Breast epithelium (tissue), 3 donors: Measurements from ENCODE around the gene ZNF140.

Experiments used
- POLR2A ChIP-seq: fragments of 450-650 bp; IDR thresholded peaks from one replicate; pipeline ENCODE4 v1.6.1; 2016; ENCODE audit warnings: antibody characterized with exemption, mild to moderate bottlenecking, moderate library complexity
- TF ChIP-seq, protein P1 (sequence below), 3 donors: fragments of 450-650 bp; IDR thresholded peaks; one replicate each; pipeline ENCODE4 v1.5.1; 2016 to 2017; ENCODE audit warnings: antibody characterized with exemption in 3 of 3, mild to moderate bottlenecking in 3 of 3, moderate library complexity in 3 of 3

DNA sequence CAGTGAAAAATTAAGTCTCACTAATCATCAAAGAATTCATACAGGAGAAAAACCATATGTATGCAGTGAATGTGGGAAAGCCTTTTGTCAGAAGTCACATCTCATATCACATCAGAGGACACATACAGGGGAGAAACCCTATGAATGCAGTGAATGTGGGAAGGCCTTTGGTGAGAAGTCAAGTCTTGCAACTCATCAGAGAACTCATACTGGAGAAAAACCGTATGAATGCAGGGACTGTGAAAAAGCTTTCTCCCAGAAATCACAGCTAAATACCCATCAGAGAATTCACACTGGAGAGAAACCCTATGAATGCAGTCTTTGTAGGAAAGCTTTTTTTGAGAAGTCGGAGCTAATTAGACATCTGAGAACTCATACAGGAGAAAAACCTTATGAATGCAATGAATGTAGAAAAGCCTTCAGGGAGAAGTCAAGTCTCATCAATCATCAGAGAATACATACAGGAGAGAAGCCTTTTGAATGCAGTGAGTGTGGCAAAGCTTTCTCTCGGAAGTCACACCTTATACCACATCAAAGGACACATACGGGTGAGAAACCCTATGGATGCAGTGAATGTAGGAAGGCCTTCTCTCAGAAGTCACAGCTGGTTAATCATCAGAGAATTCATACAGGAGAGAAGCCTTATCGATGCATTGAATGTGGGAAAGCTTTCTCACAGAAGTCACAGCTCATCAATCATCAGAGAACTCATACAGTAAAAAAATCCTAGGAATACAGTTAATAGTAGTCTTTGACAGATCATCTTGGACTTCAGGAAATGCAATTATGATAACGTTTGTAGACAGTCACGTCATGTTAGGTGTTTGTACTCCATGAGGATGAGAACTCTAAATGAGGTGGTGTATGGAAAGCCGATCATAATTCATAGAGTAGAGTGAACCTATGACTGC, 22.3 kb upstream of the ZNF140 start:
- TF ChIP-seq, protein P1, sequence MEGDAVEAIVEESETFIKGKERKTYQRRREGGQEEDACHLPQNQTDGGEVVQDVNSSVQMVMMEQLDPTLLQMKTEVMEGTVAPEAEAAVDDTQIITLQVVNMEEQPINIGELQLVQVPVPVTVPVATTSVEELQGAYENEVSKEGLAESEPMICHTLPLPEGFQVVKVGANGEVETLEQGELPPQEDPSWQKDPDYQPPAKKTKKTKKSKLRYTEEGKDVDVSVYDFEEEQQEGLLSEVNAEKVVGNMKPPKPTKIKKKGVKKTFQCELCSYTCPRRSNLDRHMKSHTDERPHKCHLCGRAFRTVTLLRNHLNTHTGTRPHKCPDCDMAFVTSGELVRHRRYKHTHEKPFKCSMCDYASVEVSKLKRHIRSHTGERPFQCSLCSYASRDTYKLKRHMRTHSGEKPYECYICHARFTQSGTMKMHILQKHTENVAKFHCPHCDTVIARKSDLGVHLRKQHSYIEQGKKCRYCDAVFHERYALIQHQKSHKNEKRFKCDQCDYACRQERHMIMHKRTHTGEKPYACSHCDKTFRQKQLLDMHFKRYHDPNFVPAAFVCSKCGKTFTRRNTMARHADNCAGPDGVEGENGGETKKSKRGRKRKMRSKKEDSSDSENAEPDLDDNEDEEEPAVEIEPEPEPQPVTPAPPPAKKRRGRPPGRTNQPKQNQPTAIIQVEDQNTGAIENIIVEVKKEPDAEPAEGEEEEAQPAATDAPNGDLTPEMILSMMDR (IDR thresholded peaks at IDR 0.05), result no peak
- TF ChIP-seq POLR2A, result no peak
